ENCODE measurements around the gene C3orf20. TPM values are rescaled to one million over a fixed set of nuclear protein-coding genes. Genes with fewer than 3 reads are reported as not detected.
"Not testable (repeated sequence)": the region's sequence is repeated elsewhere in the genome, so short reads cannot be mapped to it uniquely, and the experiment has no call there.

Gene C3orf20
- total RNA-seq, 4 donors from 2014 or later, result not detected

- TF ChIP-seq CTCF (IDR thresholded peaks at IDR 0.05) (no peak), POLR2A (IDR thresholded peaks at IDR 0.05) (no peak)
- no peak overlapping the region for H3K4me3 ChIP-seq (ENCODE audit: low read depth, poor library complexity, severe bottlenecking)
- WGBS, 2 donors, result 81 to 84% methylated on average over 9 of the region's 9 CpGs
- no peak for DNase-seq (ENCODE audit: low spot score in 2 of 2)
- intact Hi-C loops (cut with DNase I; ENCODE audit: low total_unique reads), result no loop called here
These were observed 28.1 kb upstream of the C3orf20 start for GRCh38 chr3:14646589-14647413.

DNA sequence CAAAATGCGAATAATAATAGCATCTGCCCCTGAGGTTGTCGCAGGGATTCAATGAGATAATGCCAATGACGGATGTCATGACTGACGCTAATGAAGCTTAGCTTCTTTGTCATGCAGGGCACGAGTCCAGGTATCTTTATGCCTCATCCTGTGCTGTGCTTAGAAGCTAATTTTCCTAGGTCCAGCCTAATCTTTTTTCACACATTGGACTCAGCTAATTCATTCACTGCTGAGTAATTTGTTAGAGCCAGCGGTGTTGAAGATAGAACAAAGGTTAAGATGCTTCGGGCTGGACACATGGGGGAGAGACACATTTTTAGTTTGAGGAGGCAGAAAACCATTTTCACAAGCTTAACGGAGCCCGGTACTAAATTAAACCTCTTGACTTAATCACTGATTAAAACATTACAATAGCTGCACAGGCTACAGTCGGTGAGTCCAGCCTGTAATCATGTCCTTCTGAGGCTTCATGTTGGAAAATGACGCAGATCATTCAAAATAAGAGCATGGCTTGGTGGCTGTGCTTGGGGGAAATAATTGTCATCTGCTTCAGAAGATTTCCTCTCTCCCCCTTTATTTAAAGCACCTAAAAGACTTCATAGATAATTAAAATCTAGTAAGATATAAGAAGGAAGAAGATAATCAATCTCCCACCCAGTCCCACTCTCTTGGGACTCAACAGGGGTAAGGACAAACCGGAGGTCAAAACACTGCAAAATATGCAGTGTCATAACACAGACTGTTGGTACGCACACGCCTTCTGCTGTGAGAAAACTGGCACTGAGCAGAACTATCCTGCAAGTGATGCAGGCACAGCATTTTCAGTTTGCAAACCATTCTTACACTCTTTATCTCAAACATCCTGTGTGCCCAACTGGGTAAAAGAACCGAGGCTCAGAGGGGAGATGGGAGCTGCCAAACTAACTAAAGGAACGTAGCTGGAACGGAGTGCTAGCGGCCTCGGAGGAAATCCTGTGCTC lies 26.7 kb upstream of the C3orf20 start:
- 75 to 76% methylated on average over 19 of the region's 19 CpGs for WGBS, 2 donors
- intact Hi-C loops (cut with DNase I; ENCODE audit: low total_unique reads), result no loop called here
- no peak overlapping the region for H3K4me3 ChIP-seq (ENCODE audit: low read depth, poor library complexity, severe bottlenecking)
- no peak for DNase-seq (ENCODE audit: low spot score in 2 of 2)
- no peak for TF ChIP-seq POLR2A (IDR thresholded peaks at IDR 0.05)
- TF ChIP-seq CTCF (IDR thresholded peaks at IDR 0.05), result no peak

DNA sequence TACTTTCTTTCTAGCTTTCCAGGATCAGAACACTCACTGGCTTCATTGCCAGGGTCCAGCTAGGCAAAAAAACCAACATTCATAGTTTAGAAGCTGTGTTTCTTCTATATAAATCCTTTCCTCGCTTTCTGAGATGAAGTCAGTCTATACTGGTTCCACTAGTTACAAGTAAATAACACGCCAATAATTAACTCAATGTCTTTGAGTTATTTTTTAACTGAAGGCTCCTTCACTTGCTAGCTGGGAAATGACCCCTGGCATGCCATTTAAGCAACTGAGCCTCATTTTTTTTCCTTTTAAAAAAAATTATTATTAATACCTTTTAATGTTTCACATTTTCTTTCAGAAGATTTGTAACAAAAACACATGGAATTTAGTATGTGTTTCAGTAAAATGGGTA lies 25.5 kb upstream of the C3orf20 start:
- TF ChIP-seq CTCF (IDR thresholded peaks at IDR 0.05), result no peak
- TF ChIP-seq POLR2A (IDR thresholded peaks at IDR 0.05), result no peak

DNA sequence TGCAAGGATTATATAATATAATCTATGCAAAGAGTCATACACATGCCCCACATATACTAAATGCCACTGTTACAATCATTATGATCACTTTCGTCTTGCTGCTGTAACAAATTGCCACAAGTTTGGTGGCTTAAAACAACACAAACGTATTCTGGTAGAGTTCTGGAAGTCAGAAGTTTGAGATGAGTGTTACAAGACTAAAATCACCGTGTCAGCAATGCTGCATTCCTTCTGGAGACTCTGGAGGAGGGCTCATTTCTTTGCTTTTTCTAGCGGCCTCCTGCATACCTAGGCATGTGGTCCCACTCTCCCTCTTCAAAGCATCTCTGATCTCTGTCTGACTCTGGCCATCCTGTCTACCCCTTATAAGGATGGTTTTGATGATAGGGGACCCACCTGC lies 24.7 kb upstream of the C3orf20 start:
- WGBS, 2 donors, result 88 to 89% methylated on average over 4 of the region's 4 CpGs
- DNase-seq (ENCODE audit: low spot score in 2 of 2), result no peak
- no peak for TF ChIP-seq CTCF (IDR thresholded peaks at IDR 0.05)
- no peak overlapping the region for H3K4me3 ChIP-seq (ENCODE audit: low read depth, poor library complexity, severe bottlenecking)
- intact Hi-C loops (cut with DNase I; ENCODE audit: low total_unique reads), result no loop called here

More for the DNA sequence above, 25.5 kb upstream of the C3orf20 start:
- DNase-seq (ENCODE audit: low spot score in 2 of 2), result no peak
- WGBS, 2 donors, result 93 to 94% methylated on average over 2 of the region's 2 CpGs
- H3K4me3 ChIP-seq (ENCODE audit: low read depth, poor library complexity, severe bottlenecking), result no peak overlapping the region
- intact Hi-C loops (cut with DNase I; ENCODE audit: low total_unique reads), result no loop called here

- intact Hi-C loops (cut with DNase I; ENCODE audit: low total_unique reads), result no loop called here
- 0 to 1% methylated on average over 45 to 46 of the region's 47 CpGs for WGBS, 2 donors
- TF ChIP-seq POLR2A (IDR thresholded peaks at IDR 0.05) (peak in 1 of 2 donors; percentile 72), CTCF (IDR thresholded peaks at IDR 0.05) (no peak)
- peak; percentile 98 to 99 for DNase-seq (ENCODE audit: low spot score in 2 of 2)
- peak within 1 kb of the TSS; percentile 74 for H3K4me3 ChIP-seq (ENCODE audit: low read depth, poor library complexity, severe bottlenecking)
These were observed 23.3 kb upstream of the C3orf20 start, which contains the start of gene CCDC174 for GRCh38 chr3:14651440-14652251. Gene CCDC174 (plus strand): TSS chr3:14651762. CDS start chr3:14651837, 75 bp downstream.

- intact Hi-C loops (cut with DNase I; ENCODE audit: low total_unique reads); DNase-seq (ENCODE audit: low spot score in 2 of 2): not testable (repeated sequence)
- 82 to 83% methylated on average over 21 of the region's 21 CpGs for WGBS, 2 donors
- H3K4me3 ChIP-seq (ENCODE audit: low read depth, poor library complexity, severe bottlenecking), result peak overlapping the region; percentile 74
These were observed 22.5 kb upstream of the C3orf20 start for GRCh38 chr3:14652360-14652907.
